Measurements from ENCODE around the gene NOP9.

DNA sequence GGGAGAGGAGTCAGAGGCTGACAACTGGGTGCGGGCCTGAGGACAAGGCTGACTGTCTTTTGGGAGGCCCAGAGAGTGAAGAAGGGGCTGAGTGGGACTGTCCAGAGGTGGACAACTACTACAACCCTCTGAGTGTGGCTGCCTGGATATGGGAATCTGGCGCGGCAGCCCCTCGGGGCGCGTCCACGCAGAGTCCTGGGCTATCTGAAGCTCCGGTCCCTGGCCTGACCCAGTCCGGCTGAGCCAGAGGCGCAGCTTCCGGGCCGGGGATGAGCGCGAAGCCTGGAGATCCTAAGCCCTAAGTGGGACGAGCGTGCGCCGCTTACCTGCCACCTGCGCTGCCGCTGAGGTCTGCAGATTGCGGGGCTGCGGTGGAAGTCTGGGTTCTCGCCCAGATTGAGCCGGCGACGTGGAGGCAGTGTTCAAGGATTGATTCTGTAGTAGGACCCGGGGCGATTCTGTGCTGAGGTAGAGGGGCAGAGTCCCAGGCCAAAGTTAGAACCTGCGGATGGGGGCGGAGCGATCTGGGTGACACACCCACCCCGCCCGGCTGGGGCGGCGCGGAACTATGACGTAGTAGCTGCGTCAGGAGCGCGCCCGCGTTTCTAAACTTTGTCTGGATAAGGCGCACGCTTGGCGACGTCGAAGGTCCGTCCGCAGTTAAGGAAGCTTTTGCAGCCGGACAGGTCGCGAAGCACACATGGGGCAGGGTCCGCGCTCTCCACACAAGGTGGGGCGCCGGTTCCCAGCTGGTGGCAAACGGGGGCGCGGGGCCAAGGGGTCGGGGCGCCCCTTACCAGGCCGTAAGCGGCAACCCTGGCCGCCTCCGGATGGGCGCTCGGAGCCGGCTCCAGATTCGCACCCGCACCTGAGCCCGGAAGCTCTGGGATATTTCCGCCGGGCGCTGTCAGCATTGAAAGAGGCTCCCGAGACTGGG, at the start of gene NOP9, which contains the start of gene DHRS1:
- TF ChIP-seq, protein P1, sequence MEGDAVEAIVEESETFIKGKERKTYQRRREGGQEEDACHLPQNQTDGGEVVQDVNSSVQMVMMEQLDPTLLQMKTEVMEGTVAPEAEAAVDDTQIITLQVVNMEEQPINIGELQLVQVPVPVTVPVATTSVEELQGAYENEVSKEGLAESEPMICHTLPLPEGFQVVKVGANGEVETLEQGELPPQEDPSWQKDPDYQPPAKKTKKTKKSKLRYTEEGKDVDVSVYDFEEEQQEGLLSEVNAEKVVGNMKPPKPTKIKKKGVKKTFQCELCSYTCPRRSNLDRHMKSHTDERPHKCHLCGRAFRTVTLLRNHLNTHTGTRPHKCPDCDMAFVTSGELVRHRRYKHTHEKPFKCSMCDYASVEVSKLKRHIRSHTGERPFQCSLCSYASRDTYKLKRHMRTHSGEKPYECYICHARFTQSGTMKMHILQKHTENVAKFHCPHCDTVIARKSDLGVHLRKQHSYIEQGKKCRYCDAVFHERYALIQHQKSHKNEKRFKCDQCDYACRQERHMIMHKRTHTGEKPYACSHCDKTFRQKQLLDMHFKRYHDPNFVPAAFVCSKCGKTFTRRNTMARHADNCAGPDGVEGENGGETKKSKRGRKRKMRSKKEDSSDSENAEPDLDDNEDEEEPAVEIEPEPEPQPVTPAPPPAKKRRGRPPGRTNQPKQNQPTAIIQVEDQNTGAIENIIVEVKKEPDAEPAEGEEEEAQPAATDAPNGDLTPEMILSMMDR (IDR thresholded peaks at IDR 0.05) = no peak
- TF ChIP-seq EZH2phosphoT487 (IDR thresholded peaks at IDR 0.05) (no peak), EZH2 (IDR thresholded peaks at IDR 0.05) (no peak)
